ENCODE results near the gene MRGPRD.

The MRGPRD gene

GRCh38 chr11:68936676-68937620 is 43.8 kb downstream of the MRGPRD start:
- TF ChIP-seq CTCF (IDR thresholded peaks at IDR 0.05; ENCODE audit: low read length, missing control alignments) = no peak
- DNase-seq (ENCODE audit: low read depth) = no peak
- H3K4me3 ChIP-seq (replicated peaks; ENCODE audit: low read depth, low read length) = no peak overlapping the region

GRCh38 chr11:68936358-68936636 is 44.5 kb downstream of the MRGPRD start:
- no peak overlapping the region for H3K4me3 ChIP-seq (replicated peaks; ENCODE audit: low read depth, low read length)
- no peak for DNase-seq (ENCODE audit: low read depth)
- TF ChIP-seq CTCF (IDR thresholded peaks at IDR 0.05; ENCODE audit: low read length, missing control alignments) = no peak

GRCh38 chr11:68935516-68936357 is 45.0 kb downstream of the MRGPRD start:
- no peak for DNase-seq (ENCODE audit: low read depth)
- H3K4me3 ChIP-seq (replicated peaks; ENCODE audit: low read depth, low read length) = no peak overlapping the region
- TF ChIP-seq CTCF (IDR thresholded peaks at IDR 0.05; ENCODE audit: low read length, missing control alignments) = no peak

GRCh38 chr11:68935066-68935465 is 45.7 kb downstream of the MRGPRD start:
- no peak for DNase-seq (ENCODE audit: low read depth)
- TF ChIP-seq CTCF (IDR thresholded peaks at IDR 0.05; ENCODE audit: low read length, missing control alignments) = no peak
- no peak overlapping the region for H3K4me3 ChIP-seq (replicated peaks; ENCODE audit: low read depth, low read length)

GRCh38 chr11:68934666-68935065 is 46.1 kb downstream of the MRGPRD start:
- no peak overlapping the region for H3K4me3 ChIP-seq (replicated peaks; ENCODE audit: low read depth, low read length)
- DNase-seq (ENCODE audit: low read depth) = no peak
- TF ChIP-seq CTCF (IDR thresholded peaks at IDR 0.05; ENCODE audit: low read length, missing control alignments) = no peak

GRCh38 chr11:68934321-68934645 is 46.5 kb downstream of the MRGPRD start:
- no peak for DNase-seq (ENCODE audit: low read depth)
- TF ChIP-seq CTCF (IDR thresholded peaks at IDR 0.05; ENCODE audit: low read length, missing control alignments) = no peak

More at GRCh38 chr11:68934321-68934645, 46.5 kb downstream of the MRGPRD start:
- no peak overlapping the region for H3K4me3 ChIP-seq (replicated peaks; ENCODE audit: low read depth, low read length)

Measured in fibroblast of pulmonary artery (primary cell).